Nephron progenitor cell (in vitro differentiated cells): ENCODE data around the gene RBM23.

ENCODE experiments used
- DNase-seq: peaks from one replicate; pipeline ENCODE4 v3.0.0; 2021
- H3K27ac Mint-ChIP-seq: 2 replicates; pipeline ENCODE4 v1.8.0; 2021; ENCODE audit warnings: mild to moderate bottlenecking, moderate library complexity, mixed read lengths
- H3K27me3 Mint-ChIP-seq: 2 replicates; pipeline ENCODE4 v1.8.0; 2021; ENCODE audit warnings: mild to moderate bottlenecking, low read depth, mixed read lengths; ENCODE audit not compliant: poor library complexity
- H3K36me3 Mint-ChIP-seq: 2 replicates; pipeline ENCODE4 v1.8.0; 2021; ENCODE audit warnings: low read depth, mixed read lengths
- H3K4me1 Mint-ChIP-seq: 2 replicates; pipeline ENCODE4 v1.8.0; 2021; ENCODE audit warnings: mixed read lengths
- H3K4me3 Mint-ChIP-seq: 2 replicates; pipeline ENCODE4 v1.8.0; 2021; ENCODE audit warnings: mild to moderate bottlenecking, moderate library complexity, mixed read lengths
- H3K9me3 Mint-ChIP-seq: 2 replicates; pipeline ENCODE4 v1.8.0; 2021; ENCODE audit warnings: mild to moderate bottlenecking, moderate library complexity, mixed read lengths
- TF ChIP-seq, protein P1 (sequence below): fragments of 200-600 bp; sonication (generic); IDR thresholded peaks from 2 replicates; pipeline ENCODE4 v1.5.0; 2021; ENCODE audit warnings: antibody characterized with exemption

RBM23 gene

DNA sequence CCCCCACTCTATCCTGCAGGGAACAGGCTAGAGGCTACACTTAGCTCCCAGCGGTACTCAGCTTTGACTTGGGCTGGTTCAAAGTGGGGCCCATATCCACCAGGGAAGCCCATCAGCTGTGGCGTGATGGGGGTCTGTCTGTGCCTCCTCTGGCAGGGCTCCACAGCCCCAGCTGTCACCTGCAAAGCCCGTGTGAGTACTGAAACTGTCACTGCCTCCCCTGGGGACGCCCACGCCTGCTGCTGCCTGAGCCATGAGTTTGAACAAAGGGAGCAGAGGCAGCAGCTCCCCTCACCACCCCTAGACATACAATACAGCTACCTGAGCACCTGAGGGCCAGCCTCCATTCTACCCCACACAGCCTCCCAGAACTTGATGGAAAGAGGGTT, 31.0 kb downstream of the RBM23 start:
- H3K27me3 Mint-ChIP-seq = peaks cover 4% of the 10 kb centered on the region
- peaks cover 66% of the 10 kb centered on the region for H3K4me1 Mint-ChIP-seq
- H3K4me3 Mint-ChIP-seq = peak overlapping the region; percentile 94
- TF ChIP-seq, protein P1, sequence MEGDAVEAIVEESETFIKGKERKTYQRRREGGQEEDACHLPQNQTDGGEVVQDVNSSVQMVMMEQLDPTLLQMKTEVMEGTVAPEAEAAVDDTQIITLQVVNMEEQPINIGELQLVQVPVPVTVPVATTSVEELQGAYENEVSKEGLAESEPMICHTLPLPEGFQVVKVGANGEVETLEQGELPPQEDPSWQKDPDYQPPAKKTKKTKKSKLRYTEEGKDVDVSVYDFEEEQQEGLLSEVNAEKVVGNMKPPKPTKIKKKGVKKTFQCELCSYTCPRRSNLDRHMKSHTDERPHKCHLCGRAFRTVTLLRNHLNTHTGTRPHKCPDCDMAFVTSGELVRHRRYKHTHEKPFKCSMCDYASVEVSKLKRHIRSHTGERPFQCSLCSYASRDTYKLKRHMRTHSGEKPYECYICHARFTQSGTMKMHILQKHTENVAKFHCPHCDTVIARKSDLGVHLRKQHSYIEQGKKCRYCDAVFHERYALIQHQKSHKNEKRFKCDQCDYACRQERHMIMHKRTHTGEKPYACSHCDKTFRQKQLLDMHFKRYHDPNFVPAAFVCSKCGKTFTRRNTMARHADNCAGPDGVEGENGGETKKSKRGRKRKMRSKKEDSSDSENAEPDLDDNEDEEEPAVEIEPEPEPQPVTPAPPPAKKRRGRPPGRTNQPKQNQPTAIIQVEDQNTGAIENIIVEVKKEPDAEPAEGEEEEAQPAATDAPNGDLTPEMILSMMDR = no peak
- H3K9me3 Mint-ChIP-seq = no peaks in the 10 kb centered on the region
- H3K36me3 Mint-ChIP-seq = peaks cover 4% of the 10 kb centered on the region
- DNase-seq = no peak
- no peak overlapping the region for H3K27ac Mint-ChIP-seq

DNA sequence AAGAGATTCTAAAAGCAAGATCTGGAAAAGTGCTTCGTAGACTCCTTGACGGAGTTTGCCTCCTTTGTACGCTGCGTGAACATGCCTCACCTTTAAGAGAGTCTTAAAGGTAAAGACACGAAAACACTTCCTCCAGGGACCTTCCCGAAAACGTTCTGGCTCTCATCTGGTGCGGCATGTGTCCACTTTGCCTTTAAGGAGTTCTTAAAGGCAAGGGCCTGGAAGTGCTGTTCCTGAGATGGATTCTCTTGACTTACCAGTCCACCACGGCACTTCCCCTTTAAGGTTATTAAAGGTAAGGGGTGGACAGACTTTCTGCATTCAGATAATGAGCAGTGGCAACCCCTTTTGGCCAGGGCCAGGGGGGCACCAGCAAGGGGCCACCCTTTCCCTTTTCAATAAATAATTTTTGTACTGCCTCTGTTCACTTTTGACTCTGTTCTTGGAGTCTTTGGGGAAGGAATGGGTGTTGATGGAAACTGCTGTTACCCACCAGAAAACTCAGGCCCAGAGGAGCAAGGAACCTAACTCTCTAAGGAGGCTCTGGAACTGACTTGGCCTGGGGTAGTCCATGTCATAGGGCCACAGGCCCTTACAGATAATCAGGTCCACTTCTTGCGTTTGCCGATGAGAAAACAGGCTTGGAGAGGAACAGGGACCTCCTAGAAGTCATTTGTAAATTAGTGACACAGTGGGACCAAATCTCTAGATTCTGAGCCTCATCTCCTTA, 31.5 kb downstream of the RBM23 start:
- peak; percentile 54 for DNase-seq
- peak overlapping the region; percentile 99 for H3K27ac Mint-ChIP-seq
- peaks cover 4% of the 10 kb centered on the region for H3K27me3 Mint-ChIP-seq
- H3K4me1 Mint-ChIP-seq = peaks cover 66% of the 10 kb centered on the region
- H3K9me3 Mint-ChIP-seq = no peaks in the 10 kb centered on the region
- peaks cover 4% of the 10 kb centered on the region for H3K36me3 Mint-ChIP-seq
- TF ChIP-seq, protein P1 = no peak
- H3K4me3 Mint-ChIP-seq = peak overlapping the region; percentile 94

DNA sequence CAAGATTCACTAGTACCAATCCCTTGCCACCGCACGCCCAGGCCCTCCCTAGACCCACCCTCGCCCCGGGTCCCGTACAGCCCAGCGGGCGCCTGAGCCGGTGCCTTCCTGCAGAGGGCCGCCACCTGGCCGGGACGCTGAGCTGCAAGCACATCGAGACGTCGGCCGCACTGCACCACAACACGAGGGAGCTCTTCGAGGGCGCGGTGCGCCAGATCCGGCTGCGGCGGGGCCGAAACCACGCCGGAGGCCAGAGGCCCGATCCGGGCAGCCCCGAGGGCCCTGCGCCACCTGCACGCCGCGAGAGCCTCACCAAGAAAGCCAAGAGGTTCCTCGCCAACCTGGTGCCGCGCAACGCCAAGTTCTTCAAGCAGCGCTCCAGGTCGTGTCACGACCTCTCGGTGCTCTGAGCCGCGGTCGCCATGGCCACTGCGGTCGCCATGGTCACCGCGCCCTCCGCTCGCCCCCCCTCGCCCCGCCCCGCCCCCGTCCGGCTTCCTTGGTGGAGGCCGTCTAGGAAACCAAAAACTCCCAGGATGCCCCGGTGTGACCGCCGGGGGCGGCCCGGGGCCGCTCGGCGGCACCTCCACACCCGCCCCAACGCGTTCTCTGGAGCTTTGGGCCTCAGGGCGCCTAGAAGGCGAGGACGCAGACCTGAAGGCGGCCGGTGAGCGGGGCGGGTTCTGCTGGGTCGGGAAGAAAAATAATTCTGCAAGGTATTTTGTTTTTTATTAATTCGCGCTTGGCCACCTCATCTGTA, 32.3 kb downstream of the RBM23 start:
- peak; percentile 85 for DNase-seq
- peaks cover 4% of the 10 kb centered on the region for H3K27me3 Mint-ChIP-seq

DNA sequence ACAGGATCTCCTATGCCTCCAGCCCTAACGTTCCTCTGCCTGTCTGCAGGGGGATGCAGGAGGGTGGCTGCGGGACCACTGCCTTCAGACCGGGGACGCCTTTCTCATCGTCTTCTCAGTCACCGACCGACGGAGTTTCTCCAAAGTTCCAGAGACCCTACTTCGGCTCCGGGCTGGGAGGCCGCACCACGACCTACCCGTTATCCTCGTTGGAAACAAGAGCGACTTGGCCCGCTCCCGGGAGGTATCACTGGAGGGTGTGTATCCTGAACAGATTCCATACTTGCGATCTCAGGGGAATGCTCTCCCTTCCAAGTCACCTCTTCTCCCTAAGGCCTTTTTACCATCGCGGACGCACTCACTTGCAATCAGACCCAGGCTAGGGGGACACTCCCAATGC, 33.0 kb downstream of the RBM23 start:
- Mint-ChIP-seq H3K4me1 (peaks cover 73% of the 10 kb centered on the region), H3K36me3 (no peaks in the 10 kb centered on the region), H3K27ac (peak overlapping the region; percentile 92), H3K4me3 (peak overlapping the region; percentile 94), H3K9me3 (no peaks in the 10 kb centered on the region), H3K27me3 (peaks cover 4% of the 10 kb centered on the region)
- TF ChIP-seq, protein P1 = no peak
- DNase-seq = no peak

More for the DNA sequence above, 32.3 kb downstream of the RBM23 start:
- Mint-ChIP-seq H3K27ac (peak overlapping the region; percentile 99), H3K4me1 (peaks cover 68% of the 10 kb centered on the region), H3K4me3 (peak overlapping the region; percentile 94), H3K36me3 (no peaks in the 10 kb centered on the region), H3K9me3 (no peaks in the 10 kb centered on the region)
- TF ChIP-seq, protein P1 = no peak

DNA sequence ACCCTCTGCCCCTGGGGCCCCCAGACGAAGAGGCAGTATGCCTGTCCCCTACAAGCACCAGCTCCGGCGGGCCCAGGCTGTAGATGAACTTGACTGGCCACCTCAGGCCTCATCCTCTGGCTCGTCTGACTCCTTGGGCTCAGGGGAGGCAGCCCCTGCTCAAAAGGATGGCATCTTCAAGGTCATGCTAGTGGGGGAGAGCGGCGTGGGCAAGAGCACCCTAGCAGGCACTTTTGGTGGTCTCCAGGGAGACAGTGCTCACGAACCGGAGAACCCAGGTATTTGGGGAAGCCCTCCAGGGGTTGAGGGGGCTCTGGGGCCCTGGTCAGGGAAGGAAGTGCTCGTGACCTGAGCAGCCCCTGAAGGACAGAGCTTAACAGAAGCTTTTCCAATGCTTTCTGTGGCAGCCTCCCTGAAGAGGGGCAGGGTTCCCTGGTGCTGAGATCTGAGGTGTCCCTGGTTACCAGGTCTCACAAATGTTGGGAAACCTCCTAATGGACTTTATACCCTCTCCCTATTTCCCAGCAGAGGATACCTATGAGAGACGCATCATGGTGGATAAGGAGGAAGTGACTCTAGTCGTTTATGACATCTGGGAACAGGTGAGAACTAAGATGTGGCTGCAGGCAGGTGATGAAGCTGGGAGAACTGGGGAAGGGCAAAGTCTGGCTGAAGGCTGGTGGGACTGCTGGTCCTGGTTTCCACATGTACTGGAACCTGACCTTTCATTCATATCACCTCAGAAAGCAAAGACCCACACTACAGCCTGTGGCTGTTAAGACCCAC, 34.0 kb downstream of the RBM23 start:
- H3K4me1 Mint-ChIP-seq = peaks cover 68% of the 10 kb centered on the region
- H3K27me3 Mint-ChIP-seq = peaks cover 4% of the 10 kb centered on the region
- peak overlapping the region; percentile 94 for H3K4me3 Mint-ChIP-seq
- peak overlapping the region; percentile 91 for H3K27ac Mint-ChIP-seq
- no peaks in the 10 kb centered on the region for H3K9me3 Mint-ChIP-seq
- H3K36me3 Mint-ChIP-seq = no peaks in the 10 kb centered on the region
- DNase-seq = no peak
- TF ChIP-seq, protein P1 = no peak
